Measurements from ENCODE around the gene LRRC25.

DNA sequence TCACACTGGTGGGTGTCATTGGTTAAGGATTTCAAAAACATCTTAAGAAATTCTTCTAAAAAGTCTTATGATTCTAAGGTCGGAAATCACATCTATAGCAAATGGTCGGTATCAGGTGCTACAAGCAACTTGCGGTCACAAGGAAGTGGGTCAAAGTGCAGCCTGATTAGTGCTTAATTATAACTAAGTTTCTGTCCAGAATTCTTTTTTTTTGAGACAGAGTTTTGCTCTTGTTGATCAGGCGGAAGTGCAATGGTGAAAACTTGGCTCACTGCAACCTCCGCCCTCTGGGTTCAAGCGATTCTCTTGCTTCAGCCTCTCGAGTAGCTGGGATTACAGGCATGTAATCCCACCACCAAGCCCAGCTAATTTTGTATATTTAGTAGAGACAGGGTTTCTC is 12.6 kb downstream of the LRRC25 start:
- no peak for TF ChIP-seq POU2F2 (IDR thresholded peaks at IDR 0.05; ENCODE audit: low read depth, low read length)
- TF ChIP-seq POLR2A (IDR thresholded peaks at IDR 0.05; ENCODE audit: low read depth, low read length) = no peak
- no peak for TF ChIP-seq POLR2AphosphoS5 (IDR thresholded peaks at IDR 0.05; ENCODE audit: low read depth, low read length)
- TF ChIP-seq TAF1 (IDR thresholded peaks at IDR 0.05; ENCODE audit: low read depth, low read length) = no peak

All from GM12891 (cell line).